Ovary (tissue), 3 donors: ENCODE measurements around the gene MMS19.

Experiments used
- CTCF ChIP-seq, 3 donors: fragments of 450-650 bp in 2 of 3; fragments of 200-600 bp in 1 of 3; IDR thresholded peaks; one replicate each; pipeline versions ENCODE4 v1.5.1 to v1.8.0; 2016 to 2022; ENCODE audit warnings: antibody characterized with exemption in 3 of 3, mild to moderate bottlenecking in 1 of 3
- POLR2A ChIP-seq: fragments of 450-650 bp; IDR thresholded peaks from one replicate; pipeline ENCODE4 v1.6.1; 2017; ENCODE audit warnings: antibody characterized with exemption, mild to moderate bottlenecking, moderate library complexity
- donor health status: DM: no; HTN: no; CAD: no.

DNA sequence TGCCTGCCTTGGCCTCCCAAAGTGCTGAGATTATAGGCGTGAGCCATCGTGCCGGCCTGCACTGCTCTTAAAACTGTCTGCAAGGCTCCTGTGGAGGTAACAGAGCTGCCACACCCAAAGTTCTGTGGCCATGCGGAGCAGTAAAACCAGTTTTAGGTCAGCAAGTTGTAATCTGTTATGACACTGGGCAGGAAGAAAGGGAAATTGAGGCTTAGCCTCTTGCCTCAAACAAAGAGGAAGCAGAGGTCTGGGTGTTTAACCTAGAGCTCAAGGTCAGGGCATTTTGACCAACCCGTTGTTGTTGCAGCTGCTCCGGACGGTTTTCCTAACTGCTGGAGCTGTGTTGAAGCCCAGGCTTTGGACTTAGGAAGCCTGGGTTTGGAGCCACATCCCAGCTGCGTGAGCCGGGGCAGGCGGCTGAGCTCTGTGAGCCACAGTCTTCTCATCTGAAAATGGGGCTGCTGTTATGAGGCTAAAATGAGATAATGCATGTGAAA lies 89.7 kb downstream of the MMS19 start:
- TF ChIP-seq CTCF (IDR thresholded peaks at IDR 0.05) (no peak), POLR2A (no peak)
